Muscle layer of colon (tissue), 2 donors: ENCODE results near the gene LDB1.

Experiments used
- H3K27ac ChIP-seq: one replicate; pipeline ENCODE4 v1.7.0; 2013; ENCODE audit warnings: low read depth, mild to moderate bottlenecking, low read length, moderate library complexity
- H3K27me3 ChIP-seq, 2 donors: one replicate each; pipeline ENCODE4 v1.7.0; 2013; ENCODE audit warnings: low read length in 2 of 2, mild to moderate bottlenecking in 2 of 2; ENCODE audit not compliant: insufficient read depth in 2 of 2, control insufficient read depth in 1 of 2
- H3K36me3 ChIP-seq: one replicate; pipeline ENCODE4 v1.7.0; 2013; ENCODE audit warnings: mild to moderate bottlenecking, low read length; ENCODE audit not compliant: insufficient read depth
- H3K4me1 ChIP-seq: one replicate; pipeline ENCODE4 v1.7.0; 2013; ENCODE audit warnings: mild to moderate bottlenecking, low read length; ENCODE audit not compliant: insufficient read depth
- H3K4me3 ChIP-seq, 2 donors: one replicate each; pipeline ENCODE4 v1.7.0; 2013; ENCODE audit warnings: low read length in 2 of 2, low read depth in 1 of 2, mild to moderate bottlenecking in 1 of 2, moderate library complexity in 1 of 2
- H3K9ac ChIP-seq: one replicate; pipeline ENCODE4 v1.7.0; 2013; ENCODE audit warnings: low read length
- H3K9me3 ChIP-seq: one replicate; pipeline ENCODE4 v1.7.0; 2013; ENCODE audit warnings: mild to moderate bottlenecking, low read length
- donor health status: abdominal sarcoma.
- donor health status: Adenocarcinoma of cecum.

Gene LDB1

DNA sequence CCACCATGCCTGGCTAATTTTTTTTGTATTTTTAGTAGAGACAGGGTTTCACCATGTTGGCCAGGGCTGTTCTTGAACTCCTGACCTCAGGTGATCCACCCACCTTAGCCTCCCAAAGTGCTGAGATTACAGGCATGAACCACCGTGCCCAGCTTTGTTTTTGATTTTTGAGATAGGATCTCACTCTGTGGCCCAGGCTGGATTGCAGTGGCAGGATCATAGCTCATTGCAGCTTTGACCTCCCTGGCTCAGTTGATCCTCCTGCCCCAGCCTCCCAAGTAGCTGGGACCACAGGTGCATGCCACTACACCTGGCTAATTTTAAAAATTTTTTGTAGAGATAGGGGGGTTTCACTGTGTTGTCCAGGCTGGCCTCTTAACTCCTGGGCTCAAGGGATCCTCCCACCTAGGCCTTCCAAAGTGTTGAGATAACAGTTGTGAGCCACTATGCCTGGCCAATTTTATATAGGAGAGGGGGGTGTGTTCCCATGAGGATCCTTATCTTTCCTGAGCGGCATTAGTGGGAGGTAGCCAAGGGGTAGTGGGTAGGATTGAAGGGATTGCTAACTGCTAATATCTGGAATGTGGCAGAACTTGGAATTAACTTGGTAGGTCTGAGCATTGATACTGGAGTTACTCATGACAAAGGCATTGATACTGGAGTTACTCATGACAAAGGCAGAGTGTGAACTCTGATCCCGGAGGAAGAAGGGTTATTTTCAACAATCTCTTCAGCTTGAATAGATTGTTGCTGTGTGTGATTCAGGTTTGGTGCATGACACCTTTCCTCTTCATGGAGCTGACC lies 31.0 kb upstream of the LDB1 start:
- peak overlapping the region; percentile 7 for H3K9ac ChIP-seq

DNA sequence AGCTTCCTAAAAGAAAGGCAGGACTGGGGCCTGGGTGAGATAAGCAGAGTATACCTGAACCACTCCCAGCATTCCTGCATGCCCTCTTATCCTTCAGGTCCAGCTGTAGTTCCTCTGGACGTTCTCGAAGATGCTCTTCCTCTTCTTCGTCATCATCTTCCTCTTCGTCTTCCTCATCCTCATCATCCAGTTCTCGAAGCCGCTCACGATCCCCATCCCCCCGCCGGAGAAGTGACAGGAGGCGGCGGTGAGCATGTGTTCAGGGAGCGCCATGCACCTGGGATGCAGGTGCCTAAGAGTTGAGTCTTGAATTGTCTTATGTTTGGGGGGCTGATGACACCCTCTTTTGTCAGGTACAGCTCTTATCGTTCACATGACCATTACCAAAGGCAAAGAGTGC lies 28.1 kb upstream of the LDB1 start:
- Histone ChIP-seq H3K4me3 (no peak overlapping the region), H3K9ac (no peak overlapping the region), H3K36me3 (peaks cover 51% of the 10 kb centered on the region), H3K27ac (no peak overlapping the region), H3K4me1 (peaks cover 8% of the 10 kb centered on the region), H3K9me3 (no peaks in the 10 kb centered on the region), H3K27me3 (no peaks in the 10 kb centered on the region)

More for the DNA sequence above, 31.0 kb upstream of the LDB1 start:
- Histone ChIP-seq H3K4me3 (peak overlapping the region; percentile 43 to 97), H3K9me3 (no peaks in the 10 kb centered on the region), H3K4me1 (peaks cover 10% of the 10 kb centered on the region), H3K27ac (peak overlapping the region; percentile 96), H3K36me3 (peaks cover 38% of the 10 kb centered on the region), H3K27me3 (no peaks in the 10 kb centered on the region)

DNA sequence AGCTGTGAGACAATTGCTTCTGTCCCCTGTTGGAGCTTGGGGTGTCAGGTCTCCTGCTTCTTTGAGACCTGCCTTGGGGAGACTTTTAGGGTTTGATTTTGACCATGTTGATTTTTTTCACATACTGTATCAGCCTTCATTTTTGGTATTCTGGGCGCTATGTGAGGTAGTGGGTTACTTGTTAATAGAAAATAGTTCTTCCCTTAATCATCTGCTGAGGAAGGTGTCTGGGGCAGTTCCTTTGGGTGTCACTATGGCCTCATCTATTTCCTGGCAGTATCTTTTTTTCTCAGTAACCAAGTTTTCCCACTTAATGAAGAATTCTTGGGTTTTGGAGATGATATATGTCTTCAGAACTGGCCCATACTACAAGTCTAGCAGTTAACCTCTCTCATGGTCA lies 27.4 kb upstream of the LDB1 start:
- Histone ChIP-seq H3K9ac (no peak overlapping the region), H3K4me1 (peaks cover under 1% of the 10 kb centered on the region), H3K27ac (no peak overlapping the region), H3K9me3 (no peaks in the 10 kb centered on the region), H3K36me3 (peaks cover 56% of the 10 kb centered on the region), H3K4me3 (no peak overlapping the region), H3K27me3 (no peaks in the 10 kb centered on the region)

DNA sequence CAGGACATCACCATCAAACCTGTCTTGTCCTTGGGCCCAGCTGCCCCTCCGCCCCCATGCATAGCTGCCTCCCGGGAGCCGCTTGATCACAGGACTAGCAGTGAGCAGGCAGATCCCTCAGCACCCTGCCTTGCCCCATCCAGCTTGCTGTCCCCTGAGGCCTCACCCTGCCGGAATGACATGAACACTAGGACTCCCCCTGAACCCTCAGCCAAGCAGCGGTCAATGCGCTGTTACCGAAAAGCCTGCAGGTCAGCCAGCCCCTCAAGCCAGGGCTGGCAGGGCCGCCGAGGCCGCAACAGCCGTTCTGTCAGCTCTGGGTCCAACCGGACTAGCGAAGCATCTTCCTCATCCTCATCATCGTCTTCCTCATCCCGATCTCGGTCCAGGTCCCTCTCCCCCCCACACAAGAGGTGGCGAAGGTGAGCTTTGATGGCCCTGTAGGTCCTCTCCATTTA lies 26.8 kb upstream of the LDB1 start:
- H3K4me1 ChIP-seq, result no peaks in the 10 kb centered on the region
- H3K9me3 ChIP-seq, result no peaks in the 10 kb centered on the region
- H3K27me3 ChIP-seq, result no peaks in the 10 kb centered on the region
- no peak overlapping the region for H3K9ac ChIP-seq
- no peak overlapping the region for H3K27ac ChIP-seq
- H3K4me3 ChIP-seq, result no peak overlapping the region
- H3K36me3 ChIP-seq, result peaks cover 56% of the 10 kb centered on the region

DNA sequence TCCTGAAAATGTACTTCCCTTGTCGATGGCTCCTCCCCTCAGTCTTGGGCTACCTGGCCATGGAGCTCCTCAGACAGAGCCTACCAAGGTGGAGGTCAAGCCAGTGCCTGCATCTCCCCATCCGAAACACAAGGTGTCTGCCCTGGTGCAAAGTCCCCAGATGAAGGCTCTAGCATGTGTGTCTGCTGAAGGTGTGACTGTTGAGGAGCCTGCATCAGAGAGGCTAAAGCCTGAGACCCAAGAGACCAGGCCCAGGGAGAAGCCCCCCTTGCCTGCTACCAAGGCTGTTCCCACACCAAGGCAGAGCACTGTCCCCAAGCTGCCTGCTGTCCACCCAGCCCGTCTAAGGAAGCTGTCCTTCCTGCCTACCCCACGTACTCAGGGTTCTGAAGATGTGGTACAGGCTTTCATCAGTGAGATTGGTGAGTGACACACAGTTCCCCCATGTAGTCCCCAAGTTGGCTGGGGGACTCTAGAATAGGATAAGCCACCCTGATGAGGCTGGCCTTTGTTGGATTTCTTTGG lies 21.5 kb upstream of the LDB1 start:
- Histone ChIP-seq H3K27ac (no peak overlapping the region), H3K36me3 (peaks cover 61% of the 10 kb centered on the region), H3K27me3 (no peaks in the 10 kb centered on the region), H3K4me1 (peaks cover 5% of the 10 kb centered on the region), H3K9me3 (no peaks in the 10 kb centered on the region), H3K4me3 (no peak overlapping the region), H3K9ac (no peak overlapping the region)

DNA sequence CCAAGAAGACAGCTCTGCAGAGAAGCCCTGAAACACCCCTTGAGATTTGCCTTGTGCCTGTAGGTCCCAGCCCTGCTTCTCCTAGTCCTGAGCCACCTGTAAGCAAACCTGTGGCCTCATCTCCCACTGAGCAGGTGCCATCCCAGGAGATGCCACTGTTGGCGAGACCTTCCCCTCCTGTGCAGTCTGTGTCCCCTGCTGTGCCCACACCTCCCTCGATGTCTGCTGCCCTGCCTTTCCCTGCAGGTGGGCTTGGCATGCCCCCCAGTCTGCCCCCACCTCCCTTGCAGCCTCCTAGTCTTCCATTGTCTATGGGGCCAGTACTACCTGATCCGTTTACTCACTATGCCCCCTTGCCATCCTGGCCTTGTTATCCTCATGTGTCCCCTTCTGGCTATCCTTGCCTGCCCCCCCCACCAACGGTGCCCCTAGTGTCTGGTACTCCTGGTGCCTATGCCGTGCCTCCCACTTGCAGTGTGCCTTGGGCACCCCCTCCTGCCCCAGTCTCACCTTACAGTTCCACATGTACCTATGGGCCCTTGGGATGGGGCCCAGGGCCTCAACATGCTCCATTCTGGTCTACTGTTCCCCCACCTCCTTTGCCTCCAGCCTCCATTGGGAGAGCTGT lies 20.9 kb upstream of the LDB1 start:
- H3K27ac ChIP-seq, result no peak overlapping the region
- no peaks in the 10 kb centered on the region for H3K27me3 ChIP-seq
- no peak overlapping the region for H3K9ac ChIP-seq
- peaks cover 8% of the 10 kb centered on the region for H3K4me1 ChIP-seq
- H3K9me3 ChIP-seq, result no peaks in the 10 kb centered on the region
- H3K36me3 ChIP-seq, result peaks cover 59% of the 10 kb centered on the region
- no peak overlapping the region for H3K4me3 ChIP-seq

DNA sequence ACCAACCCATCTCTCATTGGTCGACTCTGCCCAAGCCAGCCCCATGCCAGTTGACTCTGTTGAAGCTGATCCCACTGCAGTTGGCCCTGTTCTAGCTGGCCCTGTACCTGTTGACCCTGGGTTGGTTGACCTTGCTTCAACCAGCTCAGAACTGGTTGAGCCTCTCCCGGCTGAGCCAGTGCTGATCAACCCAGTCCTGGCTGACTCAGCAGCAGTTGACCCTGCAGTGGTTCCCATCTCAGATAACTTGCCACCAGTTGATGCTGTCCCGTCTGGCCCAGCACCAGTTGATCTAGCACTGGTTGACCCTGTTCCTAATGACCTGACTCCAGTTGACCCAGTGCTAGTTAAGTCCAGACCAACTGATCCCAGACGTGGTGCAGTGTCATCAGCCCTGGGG lies 20.1 kb upstream of the LDB1 start:
- H3K9me3 ChIP-seq, result no peaks in the 10 kb centered on the region
- H3K4me1 ChIP-seq, result peaks cover 14% of the 10 kb centered on the region
- H3K36me3 ChIP-seq, result peaks cover 59% of the 10 kb centered on the region
- H3K9ac ChIP-seq, result no peak overlapping the region
- no peak overlapping the region for H3K27ac ChIP-seq
- H3K4me3 ChIP-seq, result no peak overlapping the region
- no peaks in the 10 kb centered on the region for H3K27me3 ChIP-seq

DNA sequence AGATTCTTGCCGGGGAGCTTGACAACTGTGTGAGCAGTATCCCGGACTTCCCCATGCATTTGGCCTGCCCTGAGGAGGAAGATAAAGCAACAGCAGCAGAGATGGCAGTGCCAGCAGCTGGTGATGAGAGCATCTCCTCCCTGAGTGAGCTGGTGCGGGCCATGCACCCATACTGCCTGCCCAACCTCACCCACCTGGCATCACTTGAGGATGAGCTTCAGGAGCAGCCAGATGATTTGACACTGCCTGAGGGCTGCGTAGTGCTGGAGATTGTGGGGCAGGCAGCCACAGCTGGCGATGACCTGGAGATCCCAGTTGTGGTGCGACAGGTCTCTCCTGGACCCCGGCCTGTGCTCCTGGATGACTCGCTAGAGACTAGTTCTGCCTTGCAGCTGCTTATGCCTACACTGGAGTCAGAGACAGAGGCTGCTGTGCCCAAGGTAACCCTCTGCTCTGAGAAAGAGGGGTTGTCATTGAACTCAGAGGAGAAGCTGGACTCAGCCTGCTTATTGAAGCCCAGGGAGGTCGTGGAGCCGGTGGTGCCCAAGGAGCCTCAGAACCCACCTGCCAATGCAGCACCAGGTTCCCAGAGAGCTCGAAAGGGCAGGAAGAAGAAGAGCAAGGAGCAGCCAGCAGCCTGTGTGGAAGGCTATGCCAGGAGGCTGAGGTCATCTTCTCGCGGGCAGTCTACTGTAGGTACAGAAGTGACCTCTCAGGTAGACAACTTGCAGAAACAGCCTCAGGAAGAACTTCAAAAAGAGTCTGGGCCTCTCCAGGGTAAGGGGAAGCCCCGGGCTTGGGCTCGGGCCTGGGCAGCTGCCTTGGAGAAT lies 19.3 kb upstream of the LDB1 start:
- H3K9me3 ChIP-seq, result no peaks in the 10 kb centered on the region
- H3K27me3 ChIP-seq, result no peaks in the 10 kb centered on the region
- no peak overlapping the region for H3K9ac ChIP-seq
- H3K27ac ChIP-seq, result no peak overlapping the region
- no peak overlapping the region for H3K4me3 ChIP-seq
- H3K36me3 ChIP-seq, result peaks cover 56% of the 10 kb centered on the region
- peaks cover 18% of the 10 kb centered on the region for H3K4me1 ChIP-seq

DNA sequence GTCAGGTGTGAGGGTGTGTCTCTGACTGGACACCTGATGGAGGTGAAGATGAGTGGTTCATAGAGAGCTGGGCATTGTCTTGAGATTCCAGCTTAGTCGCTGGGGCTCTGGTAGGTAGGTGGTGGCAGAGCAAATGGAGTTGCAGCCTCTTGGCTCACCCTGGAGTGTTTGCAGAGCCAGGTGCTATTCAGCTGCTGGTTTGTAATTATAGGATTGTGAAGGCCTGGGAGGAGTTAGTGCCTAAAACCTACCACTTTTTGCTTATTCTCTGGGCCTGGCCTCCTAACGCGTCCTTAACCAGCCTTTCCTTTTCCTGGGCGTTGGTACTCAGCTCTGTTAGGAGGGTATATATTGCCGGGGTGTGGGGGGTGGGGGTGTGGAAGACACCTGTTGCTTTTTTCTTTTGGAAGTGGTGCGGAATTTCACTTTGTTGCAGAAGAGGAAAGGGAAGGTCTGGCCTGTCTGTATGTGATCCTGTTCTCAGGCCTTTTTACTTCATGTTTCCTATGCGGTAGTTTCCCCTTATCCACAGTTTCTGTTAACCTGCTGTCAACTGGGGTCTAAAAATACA lies 15.9 kb upstream of the LDB1 start:
- Histone ChIP-seq H3K27me3 (no peaks in the 10 kb centered on the region), H3K27ac (no peak overlapping the region), H3K9ac (no peak overlapping the region), H3K9me3 (no peaks in the 10 kb centered on the region), H3K4me1 (peaks cover 30% of the 10 kb centered on the region), H3K4me3 (no peak overlapping the region), H3K36me3 (peaks cover 32% of the 10 kb centered on the region)

DNA sequence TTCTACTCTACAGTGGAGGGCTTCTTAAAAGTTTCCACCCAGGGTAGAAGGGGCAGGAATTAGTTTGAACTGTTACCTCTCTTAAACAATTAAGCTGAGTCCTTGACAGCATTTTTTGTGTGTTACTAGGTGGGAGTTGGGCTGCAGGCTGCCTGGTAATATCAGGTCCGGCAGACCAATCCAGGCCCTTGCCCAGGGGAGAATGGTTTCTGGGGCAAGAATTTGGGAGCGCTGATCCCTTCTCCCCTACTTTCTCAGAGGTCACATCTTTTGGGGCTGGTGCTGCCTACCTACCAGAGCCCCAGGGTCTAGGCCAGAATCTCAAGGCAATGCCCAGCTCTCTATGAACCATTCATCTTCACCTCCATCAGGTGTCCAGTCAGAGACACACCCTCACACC lies 14.2 kb upstream of the LDB1 start:
- H3K27ac ChIP-seq, result peak overlapping the region; percentile 94
- H3K36me3 ChIP-seq, result peaks cover 16% of the 10 kb centered on the region
- H3K9ac ChIP-seq, result peak overlapping the region; percentile 83

More for the DNA sequence above, 14.2 kb upstream of the LDB1 start:
- Histone ChIP-seq H3K9me3 (no peaks in the 10 kb centered on the region), H3K4me3 (peak overlapping the region in 1 of 2 donors; percentile 87), H3K27me3 (no peaks in the 10 kb centered on the region), H3K4me1 (peaks cover 30% of the 10 kb centered on the region)
